Astrocyte of the cerebellum (primary cell): ENCODE data around the gene DPYSL4.
"Not testable (repeated sequence)": the region's sequence is repeated elsewhere in the genome, so short reads cannot be mapped to it uniquely, and the experiment has no call there.

ENCODE experiments used
- DNase-seq: peaks from one replicate; pipeline ENCODE4 v3.0.0-alpha.2; 2011; ENCODE audit warnings: low read depth
- H3K4me3 ChIP-seq: 2 replicates; pipeline ENCODE4 v1.5.1; 2011; ENCODE audit warnings: mild to moderate bottlenecking, low read depth, low read length, moderate library complexity
- in situ Hi-C: cut with HindIII; loops from 2 replicates; pipeline ENCODE4 v1.10.0; 2017; ENCODE audit warnings: low sequenced_read_pairs
- TF ChIP-seq, protein P1 (sequence below): IDR thresholded peaks from 2 replicates; pipeline ENCODE4 v1.5.1; 2012; ENCODE audit warnings: low read length, low read depth, moderate library complexity, mild to moderate bottlenecking; ENCODE audit errors: missing control alignments

DPYSL4 gene

DNA sequence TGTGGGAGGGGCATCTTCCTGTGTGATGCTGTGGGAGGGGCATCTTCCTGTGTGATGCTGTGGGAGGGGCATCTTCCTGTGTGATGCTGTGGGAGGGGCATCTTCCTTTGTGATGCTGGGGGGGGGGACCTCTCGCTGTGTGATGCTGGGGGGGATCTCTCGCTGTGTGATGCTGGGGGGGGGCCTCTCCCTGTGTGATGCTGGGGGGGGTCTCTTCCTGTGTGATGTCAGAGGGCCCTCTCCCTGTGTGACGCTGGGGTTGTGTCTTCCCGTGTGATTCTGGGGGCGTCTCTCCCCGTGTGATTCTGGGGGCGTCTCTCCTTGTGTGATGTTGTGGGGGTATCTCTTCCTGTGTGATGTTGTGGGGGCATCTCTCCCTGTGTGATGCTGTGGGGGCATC lies 27.9 kb upstream of the DPYSL4 start:
- TF ChIP-seq, protein P1, sequence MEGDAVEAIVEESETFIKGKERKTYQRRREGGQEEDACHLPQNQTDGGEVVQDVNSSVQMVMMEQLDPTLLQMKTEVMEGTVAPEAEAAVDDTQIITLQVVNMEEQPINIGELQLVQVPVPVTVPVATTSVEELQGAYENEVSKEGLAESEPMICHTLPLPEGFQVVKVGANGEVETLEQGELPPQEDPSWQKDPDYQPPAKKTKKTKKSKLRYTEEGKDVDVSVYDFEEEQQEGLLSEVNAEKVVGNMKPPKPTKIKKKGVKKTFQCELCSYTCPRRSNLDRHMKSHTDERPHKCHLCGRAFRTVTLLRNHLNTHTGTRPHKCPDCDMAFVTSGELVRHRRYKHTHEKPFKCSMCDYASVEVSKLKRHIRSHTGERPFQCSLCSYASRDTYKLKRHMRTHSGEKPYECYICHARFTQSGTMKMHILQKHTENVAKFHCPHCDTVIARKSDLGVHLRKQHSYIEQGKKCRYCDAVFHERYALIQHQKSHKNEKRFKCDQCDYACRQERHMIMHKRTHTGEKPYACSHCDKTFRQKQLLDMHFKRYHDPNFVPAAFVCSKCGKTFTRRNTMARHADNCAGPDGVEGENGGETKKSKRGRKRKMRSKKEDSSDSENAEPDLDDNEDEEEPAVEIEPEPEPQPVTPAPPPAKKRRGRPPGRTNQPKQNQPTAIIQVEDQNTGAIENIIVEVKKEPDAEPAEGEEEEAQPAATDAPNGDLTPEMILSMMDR: no peak
- no peak overlapping the region for H3K4me3 ChIP-seq
- no peak for DNase-seq
- in situ Hi-C loops: no loop called here

DNA sequence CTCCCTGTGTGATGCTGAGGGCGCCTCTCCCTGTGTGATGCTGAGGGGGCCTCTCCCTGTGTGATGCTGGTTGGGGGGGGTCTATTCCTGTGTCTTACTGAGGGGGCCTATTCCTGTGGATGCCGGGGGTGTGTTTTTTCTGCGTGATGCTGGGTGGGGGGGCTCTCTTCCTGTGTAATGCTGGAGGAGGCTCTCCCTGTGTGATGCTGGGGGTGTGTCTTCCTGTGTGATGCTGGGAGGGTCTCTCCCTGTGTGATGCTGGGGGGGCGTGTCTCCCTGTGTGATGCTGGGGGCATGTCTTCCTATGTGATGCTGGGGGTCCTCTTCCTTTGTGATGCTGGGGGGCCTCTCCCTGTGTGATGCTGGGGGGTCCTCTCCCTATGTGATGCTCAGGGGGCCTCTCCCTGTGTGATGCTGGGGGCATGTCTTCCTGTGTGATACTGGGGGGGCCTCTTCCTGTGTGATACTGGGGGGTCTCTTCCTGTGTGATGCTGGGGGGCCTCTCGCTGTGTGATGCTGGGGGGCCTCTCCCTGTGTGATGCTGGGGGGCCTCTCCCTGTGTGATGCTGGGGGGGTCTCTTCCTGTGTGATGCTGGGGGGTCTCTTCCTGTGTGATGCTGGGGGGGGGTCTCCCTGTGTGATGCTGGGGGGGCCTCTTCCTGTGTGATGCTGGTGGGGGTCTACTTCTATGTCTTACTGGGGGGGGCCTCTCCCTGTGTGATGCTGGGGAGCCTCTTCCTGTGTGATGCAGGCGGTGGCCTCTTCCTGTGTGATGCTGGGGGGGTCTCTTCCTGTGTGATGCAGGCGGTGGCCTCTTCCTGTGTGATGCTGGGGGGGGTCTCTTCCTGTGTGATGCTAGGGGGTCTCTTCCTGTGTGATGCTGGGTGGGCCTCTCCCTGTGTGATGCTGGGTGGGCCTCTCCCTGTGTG lies 27.2 kb upstream of the DPYSL4 start:
- DNase-seq, in situ Hi-C loops, H3K4me3 ChIP-seq: not testable (repeated sequence)

DNA sequence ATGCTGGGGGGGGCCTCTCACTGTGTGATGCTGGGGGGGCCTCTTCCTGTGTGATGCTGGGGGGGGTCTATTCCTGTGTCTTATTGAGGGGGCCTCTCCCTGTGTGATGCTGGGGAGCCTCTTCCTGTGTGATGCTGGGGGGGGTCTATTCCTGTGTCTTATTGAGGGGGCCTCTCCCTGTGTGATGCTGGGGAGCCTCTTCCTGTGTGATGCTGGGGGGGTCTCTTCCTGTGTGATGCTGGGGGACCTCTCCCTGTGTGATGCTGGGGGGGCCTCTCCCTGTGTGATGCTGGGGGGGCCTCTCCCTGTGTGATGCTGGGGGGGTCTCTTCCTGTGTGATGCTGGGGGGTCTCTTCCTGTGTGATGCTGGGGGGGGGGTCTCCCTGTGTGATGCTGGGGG lies 26.5 kb upstream of the DPYSL4 start:
- H3K4me3 ChIP-seq, in situ Hi-C loops, DNase-seq: not testable (repeated sequence)

DNA sequence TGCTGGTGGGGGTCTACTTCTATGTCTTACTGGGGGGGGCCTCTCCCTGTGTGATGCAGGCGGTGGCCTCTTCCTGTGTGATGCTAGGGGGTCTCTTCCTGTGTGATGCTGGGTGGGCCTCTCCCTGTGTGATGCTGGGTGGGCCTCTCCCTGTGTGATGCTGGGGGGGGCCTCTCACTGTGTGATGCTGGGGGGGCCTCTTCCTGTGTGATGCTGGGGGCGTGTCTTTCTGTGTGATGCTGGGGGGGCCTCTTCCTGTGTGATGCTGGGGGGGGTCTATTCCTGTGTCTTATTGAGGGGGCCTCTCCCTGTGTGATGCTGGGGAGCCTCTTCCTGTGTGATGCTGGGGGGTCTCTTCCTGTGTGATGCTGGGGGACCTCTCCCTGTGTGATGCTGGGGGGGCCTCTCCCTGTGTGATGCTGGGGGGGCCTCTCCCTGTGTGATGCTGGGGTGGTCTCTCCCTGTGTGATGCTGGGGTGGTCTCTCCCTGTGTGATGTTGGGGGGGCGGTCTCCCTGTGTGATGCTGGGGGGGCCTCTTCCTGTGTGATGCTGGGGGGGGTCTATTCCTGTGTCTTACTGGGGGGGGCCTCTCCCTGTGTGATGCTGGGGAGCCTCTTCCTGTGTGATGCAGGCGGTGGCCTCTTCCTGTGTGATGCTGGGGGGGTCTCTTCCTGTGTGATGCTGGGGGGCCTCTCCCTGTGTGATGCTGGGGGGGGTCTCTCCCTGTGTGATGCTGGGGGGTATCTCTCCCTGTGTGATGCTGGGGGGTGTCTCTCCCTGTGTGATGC lies 25.7 kb upstream of the DPYSL4 start:
- DNase-seq, H3K4me3 ChIP-seq, in situ Hi-C loops: not testable (repeated sequence)

DNA sequence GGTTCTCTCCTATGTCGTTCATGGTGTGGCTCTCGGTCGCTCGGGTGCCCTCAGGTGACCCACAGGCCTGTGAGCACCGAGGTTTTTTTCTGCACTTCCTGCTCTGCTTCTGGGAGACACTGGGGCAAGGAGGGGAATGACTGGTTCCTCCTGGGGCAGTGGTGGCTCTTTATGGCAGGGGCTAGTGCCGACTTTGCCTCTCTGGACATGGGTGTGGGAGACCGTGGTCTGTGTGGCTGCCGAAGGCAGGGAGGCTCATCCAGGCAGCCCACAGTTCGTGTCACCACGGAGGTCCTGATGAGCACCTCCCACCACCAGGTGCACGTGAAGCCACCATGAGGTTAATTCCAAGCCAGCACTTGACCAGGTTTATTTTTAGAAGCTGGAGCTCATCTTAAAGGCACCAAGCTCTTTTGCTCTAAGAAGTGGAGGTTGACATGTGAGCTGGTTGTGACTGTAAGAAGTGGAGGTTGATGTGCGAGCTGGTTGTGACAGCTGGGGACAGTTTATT lies 24.7 kb upstream of the DPYSL4 start:
- in situ Hi-C loops: no loop called here
- TF ChIP-seq, protein P1: no peak
- H3K4me3 ChIP-seq: no peak overlapping the region
- DNase-seq: no peak

DNA sequence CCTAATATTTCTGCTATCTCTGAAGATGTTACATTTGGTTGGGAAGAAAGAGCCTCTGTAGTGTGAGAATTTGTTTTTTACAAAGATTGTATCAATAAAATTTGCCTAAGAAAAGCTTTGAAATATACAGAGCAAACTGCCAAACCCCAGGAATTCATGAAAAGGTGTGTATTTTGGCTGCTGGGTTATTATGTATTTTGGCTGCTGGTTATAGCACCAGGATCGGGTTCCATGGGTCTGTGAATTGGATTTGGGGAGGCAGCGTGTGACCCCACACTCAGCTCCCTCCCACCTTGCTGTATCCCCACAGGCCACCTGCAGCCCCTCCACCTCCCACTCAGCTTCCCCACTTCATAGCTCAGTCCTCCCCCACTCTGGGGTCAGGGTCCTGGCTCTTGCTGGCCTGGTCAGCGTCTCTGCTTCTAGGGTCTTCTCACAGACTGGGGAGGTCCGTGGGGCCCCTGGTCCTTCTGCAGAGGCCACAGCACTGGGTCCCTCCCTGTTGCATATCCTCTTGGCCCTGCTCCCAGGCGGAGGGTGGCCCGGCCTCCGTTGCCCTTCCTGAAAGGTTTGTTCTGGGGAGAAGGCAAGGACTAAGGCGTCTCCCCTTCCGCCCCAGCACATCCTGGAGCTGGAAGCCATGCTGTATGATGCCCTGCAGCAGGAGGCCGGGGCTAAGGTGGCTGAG lies 24.0 kb upstream of the DPYSL4 start:
- TF ChIP-seq, protein P1: no peak
- in situ Hi-C loops: no loop called here
- no peak for DNase-seq
- H3K4me3 ChIP-seq: no peak overlapping the region

DNA sequence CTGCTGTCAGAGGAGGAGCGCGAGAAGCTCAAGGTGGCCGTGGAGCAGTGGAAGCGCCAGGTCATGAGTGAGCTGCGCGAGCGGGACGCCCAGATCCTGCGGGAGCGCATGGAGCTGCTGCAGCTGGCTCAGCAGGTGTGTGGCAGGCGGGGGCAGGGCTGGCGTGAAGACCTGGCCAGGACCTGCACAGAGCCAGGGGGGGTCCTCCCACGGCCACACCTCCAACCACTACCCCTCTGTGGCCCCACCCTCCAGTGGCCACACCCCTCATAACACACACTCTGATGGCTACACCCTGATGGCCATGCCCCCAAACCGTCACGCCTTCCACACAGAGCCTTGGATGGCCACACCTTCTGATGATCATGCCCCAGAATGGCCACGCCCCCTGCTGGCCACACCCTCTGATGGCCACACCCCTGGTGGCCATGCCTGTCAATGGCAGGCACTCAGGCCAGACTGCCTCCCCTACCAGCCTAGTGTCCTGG lies 23.4 kb upstream of the DPYSL4 start:
- DNase-seq: no peak
- TF ChIP-seq, protein P1: no peak
- in situ Hi-C loops: no loop called here
- H3K4me3 ChIP-seq: no peak overlapping the region
